Fibroblast of the aortic adventitia (primary cell): ENCODE data around the gene TAF4B. TPM values are rescaled to one million over a fixed set of nuclear protein-coding genes. Genes with fewer than 3 reads are reported as not detected.
"Not testable (repeated sequence)": the region's sequence is repeated elsewhere in the genome, so short reads cannot be mapped to it uniquely, and the experiment has no call there.

Source experiments
- DNase-seq: peaks from one replicate; pipeline ENCODE4 v3.0.0-alpha.2; 2010; ENCODE audit warnings: low read depth
- H3K4me3 ChIP-seq: 2 replicates; pipeline ENCODE4 v1.5.1; 2011; ENCODE audit warnings: low read depth, mild to moderate bottlenecking, control low read depth, low read length, moderate library complexity
- CTCF ChIP-seq: IDR thresholded peaks from 2 replicates; pipeline ENCODE4 v1.5.1; 2011; ENCODE audit warnings: mild to moderate bottlenecking, low read length, control low read depth, inconsistent platforms; ENCODE audit not compliant: insufficient read depth
- total RNA-seq: library from RNA; depleted of rRNA; stranded (reverse); fragments of >200 nt; gene quantifications from 2 replicates; pipeline ENCODE4 v1.2.3, GENCODE V29; 2012; ENCODE audit warnings: low replicate concordance

TAF4B gene
- total RNA-seq, 1 donor = 3.6 TPM

- no peak overlapping the region for H3K4me3 ChIP-seq
- no peak for TF ChIP-seq CTCF
- no peak for DNase-seq
Measured at GRCh38 chr18:26233208-26233607, 7.0 kb downstream of the TAF4B start.

- H3K4me3 ChIP-seq, DNase-seq: not testable (repeated sequence)
Measured at GRCh38 chr18:26237363-26237762, 11.1 kb downstream of the TAF4B start.

- DNase-seq, H3K4me3 ChIP-seq: not testable (repeated sequence)
Measured at GRCh38 chr18:26238718-26239117, 12.5 kb downstream of the TAF4B start.

- not testable (repeated sequence) for H3K4me3 ChIP-seq
Measured at GRCh38 chr18:26242392-26242791, 16.1 kb downstream of the TAF4B start.

GRCh38 chr18:26245434-26245833 lies 19.2 kb downstream of the TAF4B start:
- not testable (repeated sequence) for H3K4me3 ChIP-seq, DNase-seq

More at GRCh38 chr18:26242392-26242791, 16.1 kb downstream of the TAF4B start:
- DNase-seq = not testable (repeated sequence)

- no peak overlapping the region for H3K4me3 ChIP-seq
- TF ChIP-seq CTCF = no peak
- DNase-seq = no peak
Measured at GRCh38 chr18:26252411-26252810, 26.2 kb downstream of the TAF4B start.

- not testable (repeated sequence) for H3K4me3 ChIP-seq
- peak; percentile 11 for DNase-seq
Measured at GRCh38 chr18:26254808-26255207, 28.6 kb downstream of the TAF4B start.

GRCh38 chr18:26255695-26256622 lies 29.7 kb downstream of the TAF4B start:
- DNase-seq = peak; percentile 4
- H3K4me3 ChIP-seq = no peak overlapping the region
- TF ChIP-seq CTCF = no peak

GRCh38 chr18:26258711-26259110 lies 32.5 kb downstream of the TAF4B start:
- no peak for DNase-seq
- no peak for TF ChIP-seq CTCF
- H3K4me3 ChIP-seq = no peak overlapping the region

- DNase-seq = not testable (repeated sequence)
Measured at GRCh38 chr18:26259416-26259815, 33.2 kb downstream of the TAF4B start.

More at GRCh38 chr18:26259416-26259815, 33.2 kb downstream of the TAF4B start:
- not testable (repeated sequence) for H3K4me3 ChIP-seq
